Measurements from ENCODE around the gene ACSS1.

ACSS1 gene

GRCh38 chr20:24970754-24971153 lies 87.2 kb downstream of the ACSS1 start:
- Histone ChIP-seq H3K4me1 (ENCODE audit: insufficient read depth, low read length, poor library complexity, severe bottlenecking) (no peaks in the 10 kb centered on the region), H3K79me2 (ENCODE audit: insufficient read depth, low read length) (peaks cover 6% of the 10 kb centered on the region; the same call in 1 of the 2 replicates), H3K9me3 (ENCODE audit: insufficient read depth, low read depth, low read length) (peaks cover 4% of the 10 kb centered on the region), H3K4me3 (ENCODE audit: low read length, poor library complexity, severe bottlenecking) (no peak overlapping the region), H3K9me2 (replicated peaks; ENCODE audit: low read depth, low read length) (no peaks in the 10 kb centered on the region), H3K36me3 (ENCODE audit: insufficient read depth, low read length) (peaks cover 89% of the 10 kb centered on the region), H3F3A (ENCODE audit: low read depth) (no peaks in the 10 kb centered on the region), H4K20me1 (ENCODE audit: insufficient read depth, low read length, poor library complexity, severe bottlenecking) (no peaks in the 10 kb centered on the region), H3K4me2 (ENCODE audit: low read depth, low read length, poor library complexity, severe bottlenecking) (no peak overlapping the region), H2AFZ (ENCODE audit: low read length) (no peak overlapping the region), H3K27me3 (ENCODE audit: insufficient read depth, low read length, poor library complexity, severe bottlenecking) (no peaks in the 10 kb centered on the region), H3K9ac (ENCODE audit: low read depth, low read length, poor library complexity, severe bottlenecking) (no peak overlapping the region)
- TF ChIP-seq EZH2phosphoT487 (IDR thresholded peaks at IDR 0.05; ENCODE audit: borderline replicate concordance): no peak
- no peak for TF ChIP-seq CTCF (conservative IDR thresholded peaks at IDR 0.05; ENCODE audit: low read length)

- Histone ChIP-seq H3K79me2 (ENCODE audit: insufficient read depth, low read length) (0 out of 2 replicates have a peak, but pooled peaks cover 5% of the 10 kb centered on the region), H3K27me3 (ENCODE audit: insufficient read depth, low read length, poor library complexity, severe bottlenecking) (no peaks in the 10 kb centered on the region), H3K9me3 (ENCODE audit: insufficient read depth, low read depth, low read length) (no peaks in the 10 kb centered on the region; the same call in 1 of the 2 replicates), H3K9me2 (replicated peaks; ENCODE audit: low read depth, low read length) (no peaks in the 10 kb centered on the region), H3K36me3 (ENCODE audit: insufficient read depth, low read length) (peaks cover 89% of the 10 kb centered on the region), H3F3A (ENCODE audit: low read depth) (no peaks in the 10 kb centered on the region), H3K4me2 (ENCODE audit: low read depth, low read length, poor library complexity, severe bottlenecking) (no peak overlapping the region), H2AFZ (ENCODE audit: low read length) (no peak overlapping the region), H3K4me3 (ENCODE audit: low read length, poor library complexity, severe bottlenecking) (no peak overlapping the region), H4K20me1 (ENCODE audit: insufficient read depth, low read length, poor library complexity, severe bottlenecking) (no peaks in the 10 kb centered on the region), H3K4me1 (ENCODE audit: insufficient read depth, low read length, poor library complexity, severe bottlenecking) (no peaks in the 10 kb centered on the region), H3K9ac (ENCODE audit: low read depth, low read length, poor library complexity, severe bottlenecking) (no peak overlapping the region)
- TF ChIP-seq CTCF (conservative IDR thresholded peaks at IDR 0.05; ENCODE audit: low read length) (no peak), EZH2phosphoT487 (IDR thresholded peaks at IDR 0.05; ENCODE audit: borderline replicate concordance) (no peak)
Observed at GRCh38 chr20:24970030-24970553, 87.8 kb downstream of the ACSS1 start.

- no peaks in the 10 kb centered on the region for H3K4me1 ChIP-seq (ENCODE audit: insufficient read depth, low read length, poor library complexity, severe bottlenecking)
- H3K4me3 ChIP-seq (ENCODE audit: low read length, poor library complexity, severe bottlenecking): no peak overlapping the region
- no peaks in the 10 kb centered on the region for H3F3A ChIP-seq (ENCODE audit: low read depth)
- H3K4me2 ChIP-seq (ENCODE audit: low read depth, low read length, poor library complexity, severe bottlenecking): no peak overlapping the region
- no peak for TF ChIP-seq EZH2phosphoT487 (IDR thresholded peaks at IDR 0.05; ENCODE audit: borderline replicate concordance)
- TF ChIP-seq CTCF (conservative IDR thresholded peaks at IDR 0.05; ENCODE audit: low read length): no peak
- H2AFZ ChIP-seq (ENCODE audit: low read length): no peak overlapping the region
- peaks cover 91% of the 10 kb centered on the region for H3K36me3 ChIP-seq (ENCODE audit: insufficient read depth, low read length)
- no peak overlapping the region for H3K9ac ChIP-seq (ENCODE audit: low read depth, low read length, poor library complexity, severe bottlenecking)
- no peaks in the 10 kb centered on the region for H3K79me2 ChIP-seq (ENCODE audit: insufficient read depth, low read length)
- H3K9me2 ChIP-seq (replicated peaks; ENCODE audit: low read depth, low read length): no peaks in the 10 kb centered on the region
- no peaks in the 10 kb centered on the region for H3K27me3 ChIP-seq (ENCODE audit: insufficient read depth, low read length, poor library complexity, severe bottlenecking)
- no peaks in the 10 kb centered on the region for H3K9me3 ChIP-seq (ENCODE audit: insufficient read depth, low read depth, low read length)
- H4K20me1 ChIP-seq (ENCODE audit: insufficient read depth, low read length, poor library complexity, severe bottlenecking): no peaks in the 10 kb centered on the region
Observed at GRCh38 chr20:24969186-24970029, 88.5 kb downstream of the ACSS1 start.

All from Loucy (cell line).